Activated CD4-positive, alpha-beta T cell treated with anti-CD3 and anti-CD28 coated beads, Interleukin-2, amount 10 ng/mL, durations not matched to agents 24 days and 14 days (primary cell): Measurements from ENCODE around the gene SLC39A7. TPM values are rescaled to one million over a fixed set of nuclear protein-coding genes. Genes with fewer than 3 reads are reported as not detected.

Experiments
- DNase-seq: peaks from one replicate; pipeline ENCODE4 v3.0.0; 2022
- H3K27ac Mint-ChIP-seq: one replicate; pipeline ENCODE4 v1.8.0; 2022; ENCODE audit warnings: mild to moderate bottlenecking, mixed read lengths
- H3K27me3 Mint-ChIP-seq: one replicate; pipeline ENCODE4 v1.8.0; 2022; ENCODE audit warnings: mixed read lengths
- H3K36me3 Mint-ChIP-seq: one replicate; pipeline ENCODE4 v1.8.0; 2022; ENCODE audit warnings: low read depth, mild to moderate bottlenecking, mixed read lengths
- H3K4me1 Mint-ChIP-seq: one replicate; pipeline ENCODE4 v1.8.0; 2021; ENCODE audit warnings: mixed read lengths
- H3K4me3 Mint-ChIP-seq: one replicate; pipeline ENCODE4 v1.8.0; 2022; ENCODE audit warnings: mild to moderate bottlenecking, moderate library complexity, mixed read lengths
- H3K9me3 Mint-ChIP-seq: one replicate; pipeline ENCODE4 v1.8.0; 2021; ENCODE audit warnings: mixed read lengths
- intact Hi-C: fragments of 100-400 bp; cut with micrococcal nuclease; formaldehyde crosslinking; loops from one replicate; pipeline ENCODE4 v1.15.1; 2023
- total RNA-seq: library from RNA; stranded (reverse); gene quantifications from 2 replicates; pipeline ENCODE4 v1.2.3, GENCODE V29; 2022

Gene SLC39A7
- total RNA-seq, 1 donor from 2014 or later, result 61.7 TPM

DNA sequence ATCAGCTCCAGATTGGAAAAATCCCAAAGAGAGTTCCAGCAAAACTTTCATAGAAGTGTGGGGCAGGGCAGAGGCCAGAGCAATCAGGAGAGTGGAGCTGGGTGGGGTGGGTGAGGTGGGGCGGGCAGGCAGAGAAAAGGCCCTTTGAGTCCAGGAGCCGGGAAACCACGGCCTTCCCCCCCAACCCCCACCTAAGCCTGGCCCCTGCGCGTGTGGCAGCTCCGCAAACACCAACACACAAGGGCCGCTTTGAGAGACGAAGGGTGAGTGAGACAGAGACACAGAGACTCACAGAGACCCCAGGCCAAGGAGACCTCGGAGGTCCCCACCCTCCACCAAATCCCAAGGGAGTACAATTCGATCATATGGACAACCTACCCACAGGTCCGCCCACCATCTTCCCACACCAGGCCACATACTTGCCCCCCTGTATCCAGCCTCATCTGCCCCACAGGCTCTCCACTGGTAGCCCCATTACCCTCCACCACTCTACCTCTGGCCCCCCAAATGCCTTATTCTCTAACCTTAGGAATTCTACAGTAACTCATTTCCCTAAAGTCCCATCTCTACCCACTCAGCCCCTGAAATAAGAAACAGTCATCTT, 10.1 kb upstream of the SLC39A7 start:
- H3K27ac Mint-ChIP-seq, result no peak overlapping the region
- peaks cover 24% of the 10 kb centered on the region for H3K36me3 Mint-ChIP-seq
- peaks cover 49% of the 10 kb centered on the region for H3K27me3 Mint-ChIP-seq
- no peak for DNase-seq
- H3K9me3 Mint-ChIP-seq, result peaks cover 7% of the 10 kb centered on the region
- intact Hi-C loops, result no loop called here
- peaks cover 18% of the 10 kb centered on the region for H3K4me1 Mint-ChIP-seq
- H3K4me3 Mint-ChIP-seq, result no peak overlapping the region

DNA sequence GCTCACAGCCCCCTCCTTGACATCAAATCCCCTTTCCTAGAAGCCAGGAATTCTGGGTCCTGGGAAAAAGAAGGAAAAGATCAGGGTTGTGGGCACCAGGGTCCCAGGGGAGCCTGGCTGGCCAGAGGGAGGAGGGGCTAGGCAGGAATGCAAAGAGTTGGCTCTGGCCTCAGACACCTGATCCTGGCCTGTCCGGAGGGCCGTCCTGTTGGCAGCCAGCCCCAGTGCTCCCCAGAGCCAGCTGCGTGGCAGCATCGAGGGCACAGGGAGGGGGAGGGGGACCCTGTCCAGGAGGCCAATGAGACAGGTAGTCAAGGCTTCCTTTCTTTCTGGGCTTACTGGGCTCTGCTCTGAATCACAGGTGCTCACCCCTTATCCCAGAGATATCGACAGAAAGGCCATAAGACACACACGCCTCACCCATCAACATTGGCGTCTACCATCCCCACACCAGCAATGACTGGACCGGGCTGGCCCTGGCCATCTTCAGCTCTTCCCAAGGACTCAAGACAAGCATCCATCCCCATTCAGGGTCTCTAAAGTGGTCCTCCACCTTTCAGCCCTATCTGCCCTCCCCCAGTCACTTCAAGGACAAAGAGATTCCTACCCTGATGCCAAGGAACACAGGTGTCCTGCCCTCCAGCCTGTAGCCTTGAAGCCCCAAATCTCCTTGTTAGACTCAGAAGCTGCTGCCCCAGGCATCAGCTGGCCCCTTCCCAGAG, 9.1 kb upstream of the SLC39A7 start:
- Mint-ChIP-seq H3K9me3 (peaks cover 7% of the 10 kb centered on the region), H3K27me3 (peaks cover 44% of the 10 kb centered on the region), H3K4me3 (no peak overlapping the region), H3K27ac (no peak overlapping the region), H3K36me3 (peaks cover 33% of the 10 kb centered on the region), H3K4me1 (peaks cover 18% of the 10 kb centered on the region)
- no peak for DNase-seq
- intact Hi-C loops, result no loop called here

DNA sequence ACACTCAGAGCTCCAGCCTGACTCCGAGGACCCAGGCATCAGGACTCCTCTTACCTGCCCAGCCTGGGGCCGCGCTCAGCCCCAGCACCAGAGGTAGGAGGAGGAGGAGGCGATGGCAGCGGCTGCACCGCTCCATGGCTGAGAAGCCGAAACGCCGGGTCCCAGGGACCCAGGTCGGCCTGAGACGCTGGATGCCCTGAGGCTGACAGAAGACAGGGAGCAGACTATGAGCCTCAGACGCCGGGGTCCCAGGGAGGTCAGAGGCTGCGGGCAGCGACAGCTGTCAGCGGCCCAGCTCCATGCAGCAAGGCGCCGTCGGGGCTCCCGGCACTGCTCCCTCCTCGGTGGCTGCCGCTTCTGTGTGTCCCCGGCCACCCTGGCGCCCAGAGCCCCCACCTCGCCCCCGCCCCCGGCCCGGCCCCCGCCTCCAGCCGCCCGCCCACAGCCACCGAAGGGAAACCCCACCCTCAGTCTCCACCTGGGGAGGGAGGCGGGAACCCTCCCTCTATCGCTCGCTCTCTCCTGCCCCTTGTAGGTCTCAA, 8.5 kb upstream of the SLC39A7 start, which contains the start of gene COL11A2:
Gene COL11A2 (minus strand): TSS at position 363 of the 542 bp plus-strand sequence. CDS start 227 bp downstream, at position 136.
- no peak within 1 kb of the TSS for H3K27ac Mint-ChIP-seq
- intact Hi-C loops, result no loop called here
- DNase-seq, result no peak
- H3K4me1 Mint-ChIP-seq, result peaks cover 19% of the 10 kb centered on the region
- H3K36me3 Mint-ChIP-seq, result peaks cover 36% of the 10 kb centered on the region
- peaks cover 7% of the 10 kb centered on the region for H3K9me3 Mint-ChIP-seq
- H3K27me3 Mint-ChIP-seq, result peaks cover 42% of the 10 kb centered on the region
- H3K4me3 Mint-ChIP-seq, result peak within 1 kb of the TSS; percentile 11

DNA sequence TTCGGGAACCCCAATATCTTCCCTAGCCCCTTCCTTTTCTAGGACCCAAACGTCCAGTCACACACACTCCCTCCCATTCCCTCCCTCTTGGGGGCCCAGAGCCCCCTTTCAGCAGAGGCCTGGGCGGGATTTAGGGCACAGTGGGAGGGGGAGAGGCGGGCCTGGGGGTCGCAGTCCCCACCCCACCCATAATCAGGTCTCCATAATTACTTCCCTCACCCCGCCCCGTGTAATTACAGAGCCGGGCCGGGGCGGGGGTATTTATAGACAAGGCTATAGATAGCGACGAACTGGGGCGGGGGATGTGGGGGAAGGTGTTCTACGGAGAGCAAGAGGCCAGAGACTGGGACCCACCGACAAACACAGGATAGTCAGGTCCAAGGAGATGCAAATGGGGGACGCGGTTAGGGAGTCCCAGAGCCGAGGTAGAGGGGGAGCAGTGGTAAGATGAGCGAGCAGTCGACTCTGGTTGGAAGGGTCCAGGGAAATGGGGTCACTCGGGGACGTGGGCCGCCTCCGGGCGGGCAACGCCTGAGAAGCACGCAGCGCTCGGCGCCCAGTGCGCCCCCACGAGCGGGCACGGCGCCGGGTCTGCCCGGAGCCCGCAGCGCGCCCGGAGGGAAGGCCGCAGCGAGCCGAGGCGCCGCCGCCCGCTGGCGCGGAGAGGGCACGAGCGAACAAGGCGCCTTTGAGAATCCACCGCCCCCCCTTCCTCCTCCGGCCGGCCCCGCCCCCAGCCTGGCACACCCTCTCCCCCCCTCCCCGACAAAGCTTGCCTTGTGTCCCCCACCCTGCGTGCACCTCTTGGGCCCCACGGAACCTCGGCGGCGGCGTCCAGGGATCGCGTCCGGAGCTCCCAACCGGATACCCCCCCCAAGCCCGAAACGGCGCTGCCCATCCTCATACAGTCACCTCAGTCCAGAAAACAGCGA, 7.7 kb upstream of the SLC39A7 start:
- Mint-ChIP-seq H3K36me3 (peaks cover 42% of the 10 kb centered on the region), H3K9me3 (peaks cover under 1% of the 10 kb centered on the region), H3K27ac (no peak overlapping the region), H3K4me3 (peak overlapping the region; percentile 11), H3K27me3 (peaks cover 36% of the 10 kb centered on the region), H3K4me1 (peaks cover 20% of the 10 kb centered on the region)
- no peak for DNase-seq
- intact Hi-C loops, result no loop called here

DNA sequence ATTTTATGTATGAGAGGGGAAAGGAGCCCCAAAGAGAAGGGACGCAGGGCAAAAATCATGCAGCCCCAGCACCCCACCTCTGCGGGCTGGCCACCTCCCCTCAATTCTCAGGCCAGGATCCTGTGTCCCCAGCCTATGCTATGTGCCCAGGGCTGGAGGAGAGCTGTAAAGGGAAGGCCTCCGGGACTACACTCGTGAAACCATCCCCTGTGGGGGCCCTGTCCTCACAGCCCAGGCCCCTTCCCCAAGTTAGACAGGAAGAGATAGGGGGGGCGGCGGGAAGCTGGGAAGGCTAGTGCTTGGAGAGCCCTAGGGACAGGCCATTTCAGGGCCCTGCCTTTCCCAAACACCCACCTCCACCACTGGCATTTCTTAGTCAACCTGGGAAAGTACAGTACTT, 7.0 kb upstream of the SLC39A7 start:
- H3K4me3 Mint-ChIP-seq, result no peak overlapping the region
- DNase-seq, result no peak
- no peaks in the 10 kb centered on the region for H3K9me3 Mint-ChIP-seq
- peaks cover 24% of the 10 kb centered on the region for H3K4me1 Mint-ChIP-seq
- H3K27me3 Mint-ChIP-seq, result peaks cover 33% of the 10 kb centered on the region
- H3K36me3 Mint-ChIP-seq, result peaks cover 46% of the 10 kb centered on the region
- intact Hi-C loops, result no loop called here
- H3K27ac Mint-ChIP-seq, result no peak overlapping the region

DNA sequence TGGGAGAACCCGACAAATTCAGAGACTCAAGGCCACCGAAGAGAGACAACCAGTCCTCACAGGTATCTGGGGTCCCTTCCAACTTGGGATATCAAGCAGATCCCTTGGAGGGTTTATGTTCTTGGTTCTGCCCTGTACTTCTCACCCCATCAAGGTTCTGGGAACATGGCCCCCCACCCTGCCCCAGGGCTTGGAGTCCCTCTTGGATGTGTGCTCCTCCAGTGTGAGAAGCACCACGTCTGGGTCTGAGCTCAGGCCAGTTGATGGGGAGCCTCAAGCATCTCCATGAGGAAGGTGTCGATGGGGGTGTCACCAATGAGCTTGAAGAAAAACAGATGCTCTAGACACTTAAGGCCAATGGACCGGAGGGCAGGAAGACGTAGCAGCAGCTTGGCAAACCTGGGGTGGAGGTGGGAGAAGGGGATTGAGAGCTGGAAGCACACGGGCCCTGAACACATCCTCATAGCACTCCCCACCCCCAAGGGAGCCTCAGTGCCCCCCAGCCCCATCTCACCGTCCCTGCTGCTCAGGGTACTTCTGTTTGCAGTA, 6.2 kb upstream of the SLC39A7 start:
- DNase-seq, result no peak
- peaks cover 49% of the 10 kb centered on the region for H3K36me3 Mint-ChIP-seq
- intact Hi-C loops, result no loop called here
- H3K9me3 Mint-ChIP-seq, result no peaks in the 10 kb centered on the region
- peaks cover 32% of the 10 kb centered on the region for H3K27me3 Mint-ChIP-seq
- H3K4me3 Mint-ChIP-seq, result no peak overlapping the region
- no peak overlapping the region for H3K27ac Mint-ChIP-seq
- peaks cover 32% of the 10 kb centered on the region for H3K4me1 Mint-ChIP-seq

DNA sequence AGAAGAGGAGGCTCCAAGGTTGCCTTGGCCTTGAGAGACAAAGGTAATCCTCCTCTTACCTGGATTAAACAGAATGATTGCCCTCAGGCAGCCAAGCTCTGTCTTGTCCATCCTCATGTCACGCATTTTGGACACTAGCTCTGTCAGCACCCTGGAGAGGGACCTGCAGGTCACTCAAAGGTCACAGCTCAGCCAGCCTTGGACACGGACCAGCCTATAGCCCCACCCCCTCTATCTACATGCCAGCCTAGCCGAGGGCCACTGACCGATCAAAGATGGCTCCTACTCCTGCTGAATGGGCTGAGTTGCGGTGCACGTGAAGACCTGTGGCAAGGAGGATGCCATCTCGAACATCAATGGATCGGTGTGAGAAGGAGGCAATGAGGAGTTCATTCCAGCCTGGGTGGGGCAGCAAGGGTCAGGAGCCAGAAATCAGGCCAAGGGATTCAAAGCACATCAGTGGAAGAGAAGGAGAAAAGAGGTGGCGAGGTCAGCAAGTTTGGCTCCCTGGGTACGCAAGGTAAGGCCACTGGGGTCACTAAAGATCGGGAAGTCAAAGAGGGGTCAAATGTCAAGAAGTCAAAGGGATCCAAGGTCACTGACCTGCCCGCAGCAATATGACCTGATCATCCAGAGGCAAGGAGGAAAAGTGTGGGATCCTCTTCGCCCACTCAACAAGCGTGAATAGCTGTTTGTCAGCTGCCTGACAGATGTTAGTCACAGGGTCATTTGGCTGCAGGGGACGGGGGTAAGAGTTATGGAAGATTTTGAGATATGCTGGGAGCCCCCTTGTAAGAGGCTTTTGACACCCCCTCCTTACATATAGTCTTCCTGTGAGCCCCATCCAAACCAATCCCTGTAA, 5.1 kb upstream of the SLC39A7 start:
- Mint-ChIP-seq H3K36me3 (peaks cover 50% of the 10 kb centered on the region), H3K9me3 (no peaks in the 10 kb centered on the region), H3K4me1 (peaks cover 33% of the 10 kb centered on the region), H3K4me3 (no peak overlapping the region), H3K27ac (no peak overlapping the region), H3K27me3 (peaks cover 25% of the 10 kb centered on the region)
- no peak for DNase-seq
- intact Hi-C loops, result loop anchor here (2.0 kb wide), 1 partner anchor 35 kb away; no protein-coding TSS in a partner anchor

DNA sequence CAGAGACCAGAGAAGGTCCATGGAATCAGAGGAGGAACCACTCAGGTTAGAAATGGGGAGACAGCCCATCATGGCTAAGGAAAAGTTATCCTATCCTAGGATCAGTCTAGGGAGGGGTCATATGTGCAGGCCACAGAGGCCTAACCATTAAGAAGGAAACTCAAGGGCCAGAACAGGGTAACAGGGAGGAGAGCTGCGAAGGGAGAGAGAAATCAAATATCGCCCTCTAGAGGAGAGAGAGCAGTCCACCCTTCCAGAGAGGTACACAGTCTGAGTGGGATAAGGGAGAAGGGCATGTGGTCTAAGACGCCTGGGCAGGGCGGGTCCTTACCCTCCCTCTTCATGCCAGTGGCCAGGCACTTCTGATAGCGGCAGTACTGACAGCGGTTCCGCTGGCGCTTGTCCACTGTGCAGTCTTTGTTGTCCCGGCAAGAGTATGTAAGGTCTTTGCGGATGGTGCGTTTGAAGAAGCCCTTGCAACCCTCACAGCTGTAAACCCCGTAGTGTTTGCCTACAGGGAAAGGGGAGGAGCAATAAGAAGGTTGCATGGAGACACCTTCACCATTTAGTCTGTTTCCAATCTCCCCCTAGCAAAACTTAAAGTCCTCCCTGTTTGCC, 3.1 kb upstream of the SLC39A7 start:
- Mint-ChIP-seq H3K27me3 (peaks cover 8% of the 10 kb centered on the region), H3K4me3 (peak overlapping the region; percentile 31), H3K36me3 (peaks cover 68% of the 10 kb centered on the region), H3K9me3 (no peaks in the 10 kb centered on the region), H3K27ac (no peak overlapping the region), H3K4me1 (peaks cover 45% of the 10 kb centered on the region)
- intact Hi-C loops, result loop anchor here (2.0 kb wide), 1 partner anchor 37 kb away; no protein-coding TSS in a partner anchor
- DNase-seq, result peak; percentile 83

DNA sequence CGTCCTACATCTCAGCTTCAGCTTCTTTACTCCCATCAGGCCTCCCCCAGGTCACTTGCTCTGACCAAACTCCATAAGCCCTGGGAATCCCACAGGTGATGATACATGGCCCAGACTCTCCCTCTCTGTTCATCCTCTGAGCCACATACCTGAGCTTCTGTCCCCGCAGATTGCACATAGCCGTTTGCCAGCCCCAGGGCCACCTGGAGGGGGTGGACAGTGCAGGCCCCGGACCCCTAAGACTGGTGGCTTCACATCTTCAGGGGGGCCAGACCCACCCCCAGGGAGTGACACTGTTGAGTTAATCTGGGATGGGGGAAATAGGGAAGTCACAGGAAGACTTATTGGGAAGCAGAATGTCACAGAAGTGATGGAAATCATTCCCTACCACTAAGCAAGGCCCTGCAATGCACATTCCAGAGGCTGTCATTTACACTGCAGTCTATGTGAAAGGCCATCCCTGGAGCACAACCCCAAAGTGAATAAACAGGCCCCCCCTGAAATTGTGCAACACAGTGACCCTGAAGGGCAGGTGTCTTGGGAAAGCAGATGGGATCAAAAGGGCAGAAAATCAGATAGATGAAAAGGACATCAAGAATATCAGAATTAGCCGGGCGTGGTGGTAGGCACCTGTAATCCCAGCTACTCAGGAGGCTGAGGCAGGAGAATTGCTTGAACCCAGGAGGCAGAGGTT, 2.4 kb upstream of the SLC39A7 start:
- H3K27me3 Mint-ChIP-seq, result peaks cover 3% of the 10 kb centered on the region
- H3K4me1 Mint-ChIP-seq, result peaks cover 50% of the 10 kb centered on the region
- peaks cover 74% of the 10 kb centered on the region for H3K36me3 Mint-ChIP-seq
- H3K9me3 Mint-ChIP-seq, result no peaks in the 10 kb centered on the region
- DNase-seq, result no peak
- H3K27ac Mint-ChIP-seq, result peak overlapping the region; percentile 97
- intact Hi-C loops, result no loop called here
- H3K4me3 Mint-ChIP-seq, result peak overlapping the region; percentile 100

DNA sequence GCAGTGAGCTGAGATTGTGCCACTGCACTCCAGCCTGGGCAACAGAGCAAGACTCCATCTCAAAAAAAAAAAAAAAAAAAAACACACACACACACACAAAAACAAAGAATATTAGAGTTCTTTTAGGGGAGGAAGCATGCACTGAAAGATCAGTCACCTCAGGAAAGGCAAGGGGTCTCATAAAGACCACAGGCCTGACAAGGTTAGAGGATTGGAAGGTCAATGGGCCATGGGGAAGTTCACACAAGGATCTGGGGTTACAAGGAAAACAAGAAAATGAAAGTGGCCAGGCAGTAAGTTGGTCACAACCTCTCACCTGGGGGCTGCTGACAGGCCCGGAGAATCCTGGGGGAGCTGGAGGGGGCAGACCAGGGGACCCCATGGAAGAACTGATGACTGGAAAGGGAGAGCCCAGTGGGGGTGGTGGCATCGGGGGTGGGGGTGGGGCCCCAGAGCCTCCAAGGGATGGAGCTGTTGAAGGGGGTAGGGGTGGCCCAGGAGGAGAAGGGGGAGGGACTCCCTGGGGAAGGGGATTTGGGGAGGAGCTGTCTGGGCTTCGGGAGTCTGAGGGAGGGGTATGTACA, 1.7 kb upstream of the SLC39A7 start:
- Mint-ChIP-seq H3K4me3 (peak overlapping the region; percentile 100), H3K4me1 (peaks cover 52% of the 10 kb centered on the region), H3K9me3 (no peaks in the 10 kb centered on the region), H3K27ac (peak overlapping the region; percentile 97), H3K36me3 (peaks cover 74% of the 10 kb centered on the region), H3K27me3 (no peaks in the 10 kb centered on the region)
- no peak for DNase-seq
- intact Hi-C loops, result no loop called here

DNA sequence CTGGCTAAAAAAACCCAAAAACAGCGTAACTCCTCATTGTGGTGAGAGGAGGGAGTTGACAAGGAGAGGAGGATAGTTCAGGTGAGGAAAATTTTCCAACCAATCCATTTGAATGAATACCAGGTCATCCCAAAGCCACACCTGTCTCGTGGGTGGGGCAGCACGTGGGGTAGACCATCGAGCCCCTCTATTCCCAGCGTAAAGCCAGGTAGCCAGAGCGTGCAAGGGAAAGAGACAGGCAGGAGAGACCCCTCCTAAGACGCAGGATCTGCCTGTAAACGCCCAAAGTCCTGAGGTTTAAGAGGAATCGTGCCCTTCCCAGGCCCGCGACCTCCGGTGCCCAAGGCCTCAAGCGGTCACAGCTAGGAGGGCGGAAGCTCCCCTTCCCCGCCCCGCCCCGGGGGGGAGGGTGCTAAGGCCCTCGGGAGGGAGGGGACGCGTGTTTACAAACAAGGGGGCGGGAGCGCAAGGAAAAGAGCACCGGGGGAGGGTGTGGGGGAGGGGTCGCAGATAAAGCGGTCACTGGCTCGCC, 914 bp upstream of the SLC39A7 start:
- peak overlapping the region; percentile 100 for H3K4me3 Mint-ChIP-seq
- no peaks in the 10 kb centered on the region for H3K27me3 Mint-ChIP-seq
- no peaks in the 10 kb centered on the region for H3K9me3 Mint-ChIP-seq
- peaks cover 56% of the 10 kb centered on the region for H3K4me1 Mint-ChIP-seq
- peaks cover 71% of the 10 kb centered on the region for H3K36me3 Mint-ChIP-seq
- DNase-seq, result peak; percentile 95
- H3K27ac Mint-ChIP-seq, result peak overlapping the region; percentile 97
- intact Hi-C loops, result loop anchor here (1.0 to 10.0 kb wide), 9 partner anchors 50 to 1547 kb away; partner anchors contain the start of genes AGPAT1, BAG6, CLIC1 and CUTA
